ENCODE measurements around the gene LMLN.

LMLN gene

DNA sequence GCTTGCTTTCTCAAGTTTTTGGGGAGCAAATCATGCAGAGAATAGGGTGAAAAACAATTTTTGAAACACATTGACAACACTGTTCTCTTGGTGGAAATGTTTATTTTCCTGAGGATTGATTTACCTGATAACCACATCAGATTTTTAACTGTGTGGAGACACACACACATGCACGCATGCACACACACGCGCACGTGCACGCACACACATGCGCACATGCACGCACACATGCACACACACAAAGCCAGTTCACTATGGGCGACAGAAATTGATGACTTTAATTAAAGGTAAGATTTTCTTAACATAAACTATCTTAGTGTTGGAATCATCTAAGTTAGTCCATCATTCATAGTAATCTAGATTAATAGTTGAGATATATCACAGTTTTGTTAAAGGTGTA, 15.3 kb downstream of the LMLN start:
- no peak for DNase-seq (ENCODE audit: low read depth)

DNA sequence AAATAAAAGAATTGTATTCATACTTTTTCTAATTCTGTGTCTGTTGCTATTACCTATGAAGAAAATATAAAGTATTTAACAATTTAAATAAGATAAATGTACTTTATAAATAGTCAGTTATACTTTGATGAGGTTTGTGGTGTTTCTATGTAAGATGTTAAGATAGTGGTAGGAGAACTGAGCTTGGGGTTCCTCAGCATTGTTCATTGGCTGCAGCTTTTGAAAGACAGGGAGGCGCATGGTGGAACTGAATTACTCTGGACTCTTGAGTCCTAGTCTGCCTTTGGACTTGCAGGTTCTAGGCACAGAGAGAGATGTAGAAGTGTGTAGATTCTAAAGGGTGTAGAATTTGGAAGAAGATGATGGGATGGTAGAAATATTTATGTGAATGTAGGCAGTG, 23.1 kb downstream of the LMLN start:
- no peak for DNase-seq (ENCODE audit: low read depth)
- TF ChIP-seq, protein P1, sequence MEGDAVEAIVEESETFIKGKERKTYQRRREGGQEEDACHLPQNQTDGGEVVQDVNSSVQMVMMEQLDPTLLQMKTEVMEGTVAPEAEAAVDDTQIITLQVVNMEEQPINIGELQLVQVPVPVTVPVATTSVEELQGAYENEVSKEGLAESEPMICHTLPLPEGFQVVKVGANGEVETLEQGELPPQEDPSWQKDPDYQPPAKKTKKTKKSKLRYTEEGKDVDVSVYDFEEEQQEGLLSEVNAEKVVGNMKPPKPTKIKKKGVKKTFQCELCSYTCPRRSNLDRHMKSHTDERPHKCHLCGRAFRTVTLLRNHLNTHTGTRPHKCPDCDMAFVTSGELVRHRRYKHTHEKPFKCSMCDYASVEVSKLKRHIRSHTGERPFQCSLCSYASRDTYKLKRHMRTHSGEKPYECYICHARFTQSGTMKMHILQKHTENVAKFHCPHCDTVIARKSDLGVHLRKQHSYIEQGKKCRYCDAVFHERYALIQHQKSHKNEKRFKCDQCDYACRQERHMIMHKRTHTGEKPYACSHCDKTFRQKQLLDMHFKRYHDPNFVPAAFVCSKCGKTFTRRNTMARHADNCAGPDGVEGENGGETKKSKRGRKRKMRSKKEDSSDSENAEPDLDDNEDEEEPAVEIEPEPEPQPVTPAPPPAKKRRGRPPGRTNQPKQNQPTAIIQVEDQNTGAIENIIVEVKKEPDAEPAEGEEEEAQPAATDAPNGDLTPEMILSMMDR (IDR thresholded peaks at IDR 0.05; ENCODE audit: insufficient read depth, low read depth, low read length, missing control alignments): no peak
- H3K4me3 ChIP-seq (ENCODE audit: low read depth, low read length): no peak overlapping the region

More for the DNA sequence above, 15.3 kb downstream of the LMLN start:
- H3K4me3 ChIP-seq (ENCODE audit: low read depth, low read length): no peak overlapping the region
- TF ChIP-seq, protein P1 (IDR thresholded peaks at IDR 0.05; ENCODE audit: insufficient read depth, low read depth, low read length, missing control alignments): no peak

DNA sequence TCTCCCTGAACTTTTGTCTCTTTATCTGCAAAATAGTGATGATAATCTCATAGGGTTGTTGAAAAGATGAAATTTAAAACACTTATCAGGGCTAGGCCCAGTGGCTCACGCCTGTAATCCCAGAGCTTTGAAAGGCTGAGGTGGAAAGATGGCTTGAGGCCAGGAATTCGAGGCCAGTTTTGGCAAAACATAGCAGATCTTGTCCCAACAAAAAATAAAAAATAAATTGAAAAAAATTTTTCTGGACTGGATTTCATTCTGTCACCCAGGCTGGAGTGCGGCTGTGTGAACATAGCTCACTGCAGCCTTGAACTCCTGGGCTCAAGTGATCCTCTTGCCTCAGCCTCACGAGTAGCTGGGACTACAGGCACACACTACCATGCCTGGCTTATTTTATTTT, 29.6 kb downstream of the LMLN start:
- DNase-seq (ENCODE audit: low read depth): no peak
- TF ChIP-seq, protein P1 (IDR thresholded peaks at IDR 0.05; ENCODE audit: insufficient read depth, low read depth, low read length, missing control alignments): no peak
- H3K4me3 ChIP-seq (ENCODE audit: low read depth, low read length): no peak overlapping the region

DNA sequence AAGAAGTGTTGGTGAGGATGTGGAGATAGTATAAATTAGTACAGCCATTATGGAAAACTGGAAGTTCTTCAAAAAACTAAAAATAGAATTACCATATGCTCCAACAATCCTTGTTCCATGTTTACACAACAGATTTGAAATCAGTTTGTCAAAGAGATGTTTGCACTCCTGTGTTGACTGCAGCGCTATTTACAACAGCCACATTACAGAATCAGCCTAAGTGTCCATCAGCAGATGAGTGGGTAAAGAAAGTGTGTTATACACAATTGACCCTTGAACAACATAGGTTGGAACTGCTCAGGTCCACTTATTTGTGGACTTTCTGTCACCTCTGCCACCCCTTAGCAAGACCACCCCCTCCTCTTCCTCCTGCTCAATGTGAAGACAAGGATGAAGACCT, 34.7 kb downstream of the LMLN start:
- no peak overlapping the region for H3K4me3 ChIP-seq (ENCODE audit: low read depth, low read length)
- DNase-seq (ENCODE audit: low read depth): no peak
- TF ChIP-seq, protein P1 (IDR thresholded peaks at IDR 0.05; ENCODE audit: insufficient read depth, low read depth, low read length, missing control alignments): no peak

DNA sequence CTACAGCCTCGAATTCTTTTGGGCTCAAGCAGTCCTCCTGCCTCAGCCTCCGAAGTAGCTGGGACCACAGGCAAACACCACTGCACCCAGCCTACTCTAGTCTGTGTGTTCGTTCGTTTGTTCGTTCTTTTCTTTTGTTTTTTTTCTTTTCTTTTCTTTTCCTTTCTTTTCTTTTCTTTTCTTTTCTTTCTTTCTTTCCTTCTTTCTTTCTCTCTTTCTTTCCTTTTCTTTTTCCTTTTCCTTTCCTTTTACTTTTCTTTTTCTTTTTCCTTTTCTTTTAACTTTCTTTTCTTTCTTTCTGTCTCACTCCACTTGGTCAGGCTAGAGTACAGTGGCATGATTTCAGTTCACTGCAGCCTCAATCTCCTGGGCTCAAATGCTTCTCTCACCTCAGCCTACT, 36.8 kb downstream of the LMLN start:
- DNase-seq (ENCODE audit: low read depth): no peak
- H3K4me3 ChIP-seq (ENCODE audit: low read depth, low read length): no peak overlapping the region
- TF ChIP-seq, protein P1 (IDR thresholded peaks at IDR 0.05; ENCODE audit: insufficient read depth, low read depth, low read length, missing control alignments): no peak

DNA sequence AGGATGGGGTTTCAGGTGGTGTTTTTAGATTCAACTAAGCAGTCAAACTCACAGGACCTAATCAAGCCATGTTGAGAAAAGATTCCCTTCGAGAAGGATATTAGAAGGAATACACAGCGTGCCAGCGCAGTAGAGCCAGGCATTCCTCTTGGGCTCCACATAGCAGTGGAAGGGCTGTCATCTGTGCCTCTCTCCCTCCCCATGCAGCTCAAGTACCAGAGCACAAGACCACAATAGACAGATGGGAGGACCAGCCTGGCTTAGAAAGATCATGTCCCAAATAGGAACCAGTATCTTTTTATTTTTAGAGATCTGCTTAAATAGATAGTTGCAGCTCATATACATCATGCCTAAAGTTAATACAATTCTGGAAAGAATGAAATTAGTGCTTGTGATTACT, 37.9 kb downstream of the LMLN start:
- no peak overlapping the region for H3K4me3 ChIP-seq (ENCODE audit: low read depth, low read length)
- DNase-seq (ENCODE audit: low read depth): no peak
- TF ChIP-seq, protein P1 (IDR thresholded peaks at IDR 0.05; ENCODE audit: insufficient read depth, low read depth, low read length, missing control alignments): no peak

DNA sequence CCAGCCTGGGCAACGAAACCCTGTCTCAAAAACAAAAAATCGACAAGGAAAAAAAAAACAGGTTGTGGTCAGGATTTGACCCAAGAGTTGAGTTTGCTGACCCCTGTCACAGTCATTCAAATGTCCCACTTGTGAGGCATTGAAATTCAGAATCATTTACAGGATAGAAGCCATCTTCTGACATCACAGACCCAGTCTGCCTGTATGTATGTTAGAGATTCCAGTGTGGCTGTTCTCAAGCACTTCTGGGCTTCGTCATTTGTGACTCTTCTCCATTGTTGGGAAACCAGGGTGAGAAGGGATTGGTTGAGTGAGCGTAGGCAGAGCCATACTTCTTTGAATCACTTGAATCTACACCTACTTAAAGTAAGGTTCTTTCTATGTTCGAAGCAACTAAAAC, 57.1 kb downstream of the LMLN start:
- H3K4me3 ChIP-seq (ENCODE audit: low read depth, low read length): no peak overlapping the region
- TF ChIP-seq, protein P1 (IDR thresholded peaks at IDR 0.05; ENCODE audit: insufficient read depth, low read depth, low read length, missing control alignments): no peak
- DNase-seq (ENCODE audit: low read depth): no peak
